ENCODE results near the gene CRLF1. TPM values are rescaled to one million over a fixed set of nuclear protein-coding genes. Genes with fewer than 3 reads are reported as not detected.

CRLF1 gene
- total and polyA plus RNA-seq, 10 of the 15 experiments (the other 5 are each of a cell fraction or from before 2014, with no cell fraction given), result 0.10 to 1.2 (median 0.49) TPM; not detected in 4

- TF ChIP-seq NBN (IDR thresholded peaks at IDR 0.05), result no peak
Observed at GRCh38 chr19:18616023-18616422, 9.4 kb upstream of the CRLF1 start (continued).

DNA sequence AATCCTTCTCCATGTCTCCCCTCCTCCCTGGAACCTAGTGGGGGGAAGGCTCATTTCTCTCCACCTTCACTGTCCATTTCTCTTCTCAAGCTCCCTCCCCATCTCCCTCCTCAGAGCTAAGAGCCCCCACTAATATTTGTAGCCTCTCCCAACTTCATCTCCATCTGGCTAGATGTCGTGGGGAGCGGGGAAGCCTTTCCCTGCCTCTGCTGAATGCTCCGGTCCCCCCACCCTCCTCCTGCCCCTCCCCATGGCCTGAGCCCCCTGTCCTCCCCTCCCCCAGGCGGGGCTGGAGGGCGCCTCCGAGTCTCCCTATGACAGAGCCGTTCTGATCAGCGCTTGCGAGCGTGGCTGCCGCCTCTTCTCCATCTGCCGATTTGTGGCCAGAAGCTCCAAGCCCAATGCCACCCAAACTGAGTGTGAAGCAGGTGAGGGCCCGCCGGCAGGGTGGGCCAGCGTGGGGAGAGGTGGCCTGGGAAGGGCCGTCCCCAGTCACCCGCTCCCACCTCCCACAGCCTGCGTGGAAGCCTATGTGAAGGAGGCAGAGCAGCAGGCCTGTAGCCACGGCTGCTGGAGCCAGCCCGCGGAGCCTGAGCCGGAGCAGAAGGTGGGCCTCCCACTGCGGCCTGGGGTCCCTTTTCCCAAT lies 7.1 kb upstream of the CRLF1 start:
- 46% methylated on average over 17 of the region's 23 CpGs for WGBS (ENCODE audit: insufficient coverage, insufficient replicate concordance, low lambda C conversion rate, missing lambda C conversion rate)
- Histone ChIP-seq H3K27ac (ENCODE audit: control insufficient read depth, insufficient read depth) (no peak overlapping the region), H3K36me3 (ENCODE audit: control insufficient read depth in 2 of 2, insufficient read depth in 2 of 2, low read length in 1 of 2) (no peaks in the 10 kb centered on the region), H3K9ac (ENCODE audit: control insufficient read depth, insufficient read depth, low read length) (no peak overlapping the region), H3K4me1 (ENCODE audit: control insufficient read depth, insufficient read depth, low read length) (no peaks in the 10 kb centered on the region), H3K27me3 (replicated peaks in 1 of 2; ENCODE audit: control insufficient read depth in 2 of 2, insufficient read depth in 2 of 2, low read length in 1 of 2) (peaks cover 15 to 25% of the 10 kb centered on the region in 2 experiments), H2AFZ (ENCODE audit: control insufficient read depth, low read depth, low read length) (no peak overlapping the region), H3K4me3 (no peak overlapping the region), H3K4me2 (ENCODE audit: control insufficient read depth, insufficient read depth) (no peak overlapping the region), H4K20me1 (ENCODE audit: control insufficient read depth, insufficient read depth) (peaks cover 2% of the 10 kb centered on the region; the same call in 1 of the 2 replicates), H3K79me2 (ENCODE audit: control insufficient read depth, insufficient read depth, low read length) (no peaks in the 10 kb centered on the region), H3K9me3 (replicated peaks; ENCODE audit: control insufficient read depth, insufficient read depth, low read length) (no peaks in the 10 kb centered on the region)
- BruUV-seq (replicated peaks), result no TSS peak
- ATAC-seq, result no peak
- DNase-seq (ENCODE audit: low read depth, low spot score), result no peak
- intact Hi-C loops (cut with micrococcal nuclease; ENCODE audit: unreplicated experiment) (no loop called here), in situ Hi-C loops (cut with MboI) (no loop called here)
- POLR2A ChIA-PET, result no interaction called here
- CTCF ChIA-PET, result no interaction called here
- FAIRE-seq, result no peak
- TF ChIP-seq POU2F2 (IDR thresholded peaks at IDR 0.05; ENCODE audit: borderline replicate concordance, low read depth, low read length) (no peak), TBL1XR1 (IDR thresholded peaks at IDR 0.05; ENCODE audit: low read depth, low read length) (no peak), TCF12 (IDR thresholded peaks at IDR 0.05; ENCODE audit: low read depth, low read length) (no peak), EZH2 (IDR thresholded peaks at IDR 0.05; ENCODE audit: borderline replicate concordance, control insufficient read depth, low read depth, low read length) (no peak), DPF2 (IDR thresholded peaks at IDR 0.05) (no peak), BACH1 (IDR thresholded peaks at IDR 0.05; ENCODE audit: borderline replicate concordance) (no peak), ZNF274 (IDR thresholded peaks at IDR 0.05; ENCODE audit: insufficient read depth, insufficient read length) (no peak), CBX5 (IDR thresholded peaks at IDR 0.05; ENCODE audit: low read depth) (no peak), FOS (IDR thresholded peaks at IDR 0.05; ENCODE audit: borderline replicate concordance, extremely low read depth, insufficient read length) (no peak), RAD21 (IDR thresholded peaks at IDR 0.05; ENCODE audit: insufficient read depth, low read depth, low read length) (no peak), ZZZ3 (IDR thresholded peaks at IDR 0.05; ENCODE audit: control insufficient read depth, insufficient read length, low read depth) (no peak), STAT3 (IDR thresholded peaks at IDR 0.05; ENCODE audit: low read depth, low read length) (no peak), GATAD2B (conservative IDR thresholded peaks at IDR 0.05; ENCODE audit: low read depth) (no peak), SREBF2 (IDR thresholded peaks at IDR 0.05; ENCODE audit: low read length) (no peak)
- TF ChIP-seq, protein P1, sequence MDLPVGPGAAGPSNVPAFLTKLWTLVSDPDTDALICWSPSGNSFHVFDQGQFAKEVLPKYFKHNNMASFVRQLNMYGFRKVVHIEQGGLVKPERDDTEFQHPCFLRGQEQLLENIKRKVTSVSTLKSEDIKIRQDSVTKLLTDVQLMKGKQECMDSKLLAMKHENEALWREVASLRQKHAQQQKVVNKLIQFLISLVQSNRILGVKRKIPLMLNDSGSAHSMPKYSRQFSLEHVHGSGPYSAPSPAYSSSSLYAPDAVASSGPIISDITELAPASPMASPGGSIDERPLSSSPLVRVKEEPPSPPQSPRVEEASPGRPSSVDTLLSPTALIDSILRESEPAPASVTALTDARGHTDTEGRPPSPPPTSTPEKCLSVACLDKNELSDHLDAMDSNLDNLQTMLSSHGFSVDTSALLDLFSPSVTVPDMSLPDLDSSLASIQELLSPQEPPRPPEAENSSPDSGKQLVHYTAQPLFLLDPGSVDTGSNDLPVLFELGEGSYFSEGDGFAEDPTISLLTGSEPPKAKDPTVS (IDR thresholded peaks at IDR 0.05; ENCODE audit: low read depth, low read length), result no peak
- TF ChIP-seq, protein P2, sequence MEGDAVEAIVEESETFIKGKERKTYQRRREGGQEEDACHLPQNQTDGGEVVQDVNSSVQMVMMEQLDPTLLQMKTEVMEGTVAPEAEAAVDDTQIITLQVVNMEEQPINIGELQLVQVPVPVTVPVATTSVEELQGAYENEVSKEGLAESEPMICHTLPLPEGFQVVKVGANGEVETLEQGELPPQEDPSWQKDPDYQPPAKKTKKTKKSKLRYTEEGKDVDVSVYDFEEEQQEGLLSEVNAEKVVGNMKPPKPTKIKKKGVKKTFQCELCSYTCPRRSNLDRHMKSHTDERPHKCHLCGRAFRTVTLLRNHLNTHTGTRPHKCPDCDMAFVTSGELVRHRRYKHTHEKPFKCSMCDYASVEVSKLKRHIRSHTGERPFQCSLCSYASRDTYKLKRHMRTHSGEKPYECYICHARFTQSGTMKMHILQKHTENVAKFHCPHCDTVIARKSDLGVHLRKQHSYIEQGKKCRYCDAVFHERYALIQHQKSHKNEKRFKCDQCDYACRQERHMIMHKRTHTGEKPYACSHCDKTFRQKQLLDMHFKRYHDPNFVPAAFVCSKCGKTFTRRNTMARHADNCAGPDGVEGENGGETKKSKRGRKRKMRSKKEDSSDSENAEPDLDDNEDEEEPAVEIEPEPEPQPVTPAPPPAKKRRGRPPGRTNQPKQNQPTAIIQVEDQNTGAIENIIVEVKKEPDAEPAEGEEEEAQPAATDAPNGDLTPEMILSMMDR (IDR thresholded peaks at IDR 0.05 in 2 of 3, conservative IDR thresholded peaks at IDR 0.05 in 1 of 3; ENCODE audit: control insufficient read depth in 2 of 3, extremely low read depth in 1 of 3, insufficient read depth in 1 of 3, low read depth in 3 of 3, low read length in 3 of 3), result no peak
- RAD21 ChIA-PET (ENCODE audit: unreplicated experiment), result no interaction called here
- SMC1A ChIA-PET (ENCODE audit: uncharacterized antibody, unreplicated experiment), result no interaction called here
